Posterior cingulate gyrus (tissue), 11 donors: ENCODE measurements around the gene CTNNA3.
A peak's percentile ranks its signal among the peaks of the same experiment; 100 is the strongest.

Experiments used
- DNase-seq, 10 donors: peaks; one replicate each; pipeline versions ENCODE4 v3.0.0 to v3.0.0-alpha.2; 2020 to 2021; ENCODE audit warnings: mixed read lengths in 3 of 10
- intact Hi-C: fragments of 100-400 bp; cut with DNase I; formaldehyde crosslinking; loops from one replicate; pipeline ENCODE4 v1.15.1; 2023

CTNNA3 gene

DNA sequence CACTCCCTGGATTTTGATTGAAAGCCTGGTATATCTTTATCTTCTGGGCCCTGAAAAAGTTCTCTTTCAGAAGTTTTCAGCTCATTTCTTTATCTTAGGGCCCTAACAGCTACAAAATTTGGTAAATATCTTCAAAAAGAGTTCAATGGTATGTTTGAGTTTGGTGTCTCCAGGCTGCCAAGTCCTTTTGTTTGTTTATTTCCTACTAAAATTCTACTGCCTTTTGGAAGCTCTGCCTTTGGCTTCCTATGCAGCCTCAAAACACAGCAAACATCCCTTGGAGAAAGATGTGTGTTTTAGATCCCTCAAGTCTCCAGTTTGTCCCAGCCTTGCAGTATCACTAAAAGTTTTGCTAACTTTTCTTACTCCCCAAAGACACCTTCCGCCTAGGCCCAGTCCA lies 623.3 kb downstream of the CTNNA3 start:
- intact Hi-C loops, result no loop called here
- no peak for DNase-seq

DNA sequence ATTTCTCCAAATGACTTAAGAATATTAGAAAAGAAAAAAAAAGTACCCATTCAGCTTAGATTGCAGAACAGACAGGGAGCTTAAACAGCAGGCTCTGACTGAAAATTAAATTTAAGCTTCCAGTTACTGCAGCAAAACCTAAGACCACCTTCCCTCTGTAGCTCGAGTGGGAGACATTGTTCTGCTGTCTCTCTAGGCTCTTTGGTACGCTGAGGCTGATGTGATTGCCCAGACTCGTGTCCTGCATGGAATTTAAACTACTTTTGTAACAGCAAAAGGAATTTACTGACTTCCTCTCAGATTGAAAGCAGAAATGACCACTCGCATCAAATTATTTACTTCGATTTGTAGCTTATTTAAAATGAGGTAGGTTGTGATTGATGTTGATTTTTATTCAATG lies 645.6 kb downstream of the CTNNA3 start:
- intact Hi-C loops, result no loop called here
- no peak for DNase-seq

DNA sequence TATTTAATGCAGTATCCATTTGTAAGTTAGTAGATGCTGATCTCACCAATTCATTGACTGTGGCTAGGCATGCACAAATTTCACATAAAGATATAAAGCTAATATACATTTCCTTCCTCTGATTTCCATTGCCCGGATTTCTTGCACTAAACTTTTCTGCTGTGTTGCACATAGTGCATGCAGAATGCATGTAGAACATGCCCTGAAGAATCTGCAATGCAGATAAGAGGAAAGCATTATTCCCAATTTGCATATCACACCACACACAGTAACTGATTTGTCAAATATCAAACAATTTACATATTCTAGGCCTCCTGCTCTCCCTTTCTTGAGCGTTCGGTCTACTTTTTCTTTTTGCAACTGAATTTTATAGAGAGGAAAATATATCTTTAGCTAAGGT lies 646.0 kb downstream of the CTNNA3 start:
- no peak for DNase-seq
- intact Hi-C loops, result no loop called here

DNA sequence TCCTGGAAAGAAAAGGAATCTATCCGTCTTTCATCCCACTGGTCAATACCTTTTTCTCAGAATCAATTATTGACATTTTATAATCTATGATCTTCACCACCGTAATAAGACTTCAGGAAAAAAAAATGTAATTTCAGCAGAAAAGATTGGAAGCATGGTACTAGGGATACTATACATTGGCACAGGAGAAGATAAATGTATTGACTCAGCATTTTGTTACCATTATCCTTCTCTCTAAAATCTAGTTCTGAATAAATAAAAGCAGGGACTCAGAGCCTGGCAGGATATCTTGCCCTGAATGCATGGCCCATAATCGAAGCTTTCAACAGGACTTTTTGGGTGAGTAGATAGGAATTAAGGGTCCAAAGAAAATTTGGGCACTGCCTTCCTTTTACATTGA lies 649.5 kb downstream of the CTNNA3 start:
- intact Hi-C loops, result no loop called here
- DNase-seq, result no peak

DNA sequence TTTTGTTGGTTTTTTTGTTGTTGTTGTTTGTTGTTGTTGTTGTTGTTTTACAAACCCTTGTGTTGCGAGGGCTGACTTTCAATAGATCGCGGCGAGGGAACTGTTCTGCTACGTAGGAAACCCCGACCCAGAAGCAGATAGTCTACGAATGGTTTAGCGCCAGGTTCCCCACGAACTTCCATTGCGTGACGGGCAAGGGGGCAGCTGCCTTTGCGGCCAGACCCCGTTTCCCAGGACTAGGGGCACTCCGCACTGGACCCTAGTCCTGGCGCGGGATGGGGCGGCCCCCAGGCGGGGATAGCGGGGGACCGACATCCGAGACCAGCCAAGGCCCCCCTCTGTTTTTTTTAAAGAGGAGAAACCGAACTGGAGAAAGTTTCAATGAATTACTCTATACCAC lies 650.6 kb downstream of the CTNNA3 start:
- intact Hi-C loops, result no loop called here
- peak in 2 of 10 donors; percentile 59 to 69 for DNase-seq

DNA sequence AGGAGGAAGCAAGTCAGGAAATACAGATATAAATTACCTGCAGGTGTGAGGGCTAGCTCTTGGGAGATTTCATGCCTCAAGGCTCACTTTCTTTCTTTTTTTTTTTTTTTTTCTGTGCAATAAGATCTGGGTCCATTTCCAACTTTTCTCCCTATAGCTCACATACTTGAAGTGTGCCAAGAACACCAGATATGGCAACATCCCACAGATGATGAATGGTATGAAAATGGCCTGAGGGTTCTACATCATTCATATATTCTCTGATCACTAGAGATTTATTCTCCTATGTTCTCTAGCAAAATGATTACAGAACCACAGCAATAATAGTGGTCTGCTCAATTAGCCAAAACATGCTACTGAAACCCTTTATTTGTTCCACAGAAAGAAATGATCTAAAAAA lies 653.0 kb downstream of the CTNNA3 start:
- intact Hi-C loops, result no loop called here
- DNase-seq, result no peak

DNA sequence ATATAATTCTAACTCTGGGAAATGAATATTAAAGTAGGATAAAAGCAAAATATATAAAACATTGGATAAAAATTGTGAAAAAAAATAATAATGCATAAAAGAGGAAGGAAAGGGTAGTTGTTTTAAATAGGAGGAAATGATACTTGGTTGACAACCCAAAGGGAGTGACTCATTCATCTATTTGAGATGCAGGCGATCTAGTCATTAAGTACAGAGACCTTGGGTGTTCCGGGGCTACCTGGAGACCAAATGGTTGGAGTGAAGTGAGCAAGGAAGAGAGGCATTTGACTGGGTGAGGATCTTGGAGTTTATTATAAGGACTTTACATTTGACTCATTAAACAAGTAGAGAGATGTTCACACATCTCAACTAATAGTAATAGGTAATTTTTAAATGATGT lies 659.2 kb downstream of the CTNNA3 start:
- intact Hi-C loops, result no loop called here
- no peak for DNase-seq

DNA sequence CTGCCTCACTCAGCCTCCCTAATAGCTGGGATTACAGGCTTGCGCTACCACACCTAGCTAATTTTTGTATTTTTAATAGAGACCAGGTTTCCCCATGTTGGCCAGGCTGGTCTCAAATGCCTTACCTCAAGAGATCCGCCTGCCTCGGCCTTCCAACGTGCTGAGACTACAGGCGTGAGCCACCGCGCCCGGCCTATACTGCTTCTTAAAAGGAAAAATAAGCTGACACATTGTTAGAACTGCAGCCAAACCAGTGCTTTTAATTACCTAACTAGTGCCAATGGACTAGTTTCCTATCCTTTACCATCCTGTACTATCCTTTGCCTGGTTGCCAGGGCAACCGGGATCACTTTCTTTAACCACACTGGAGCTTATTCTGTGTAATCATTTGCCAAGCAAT lies 662.1 kb downstream of the CTNNA3 start:
- intact Hi-C loops, result no loop called here
- DNase-seq, result peak in 3 of 10 donors; percentile 43 to 57 (median 51)

DNA sequence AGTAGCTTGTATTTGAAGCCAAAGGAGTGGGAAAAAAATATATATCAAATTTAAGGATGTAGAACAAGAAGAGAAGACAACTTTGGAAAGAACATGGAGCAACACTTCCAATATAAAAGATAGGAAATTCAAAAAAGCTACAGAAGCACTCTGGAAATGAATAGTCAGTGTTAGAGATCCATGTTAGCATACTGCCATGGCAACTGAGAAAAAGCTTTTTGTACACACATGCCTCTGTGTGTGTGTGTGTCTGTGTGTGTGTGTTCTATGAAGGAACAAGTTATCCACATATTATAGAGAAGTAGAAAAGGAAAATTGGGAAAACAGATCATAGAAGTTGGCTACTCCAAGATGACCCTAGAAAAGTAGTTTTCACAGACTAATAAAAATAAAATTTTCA lies 673.9 kb downstream of the CTNNA3 start:
- no peak for DNase-seq
- intact Hi-C loops, result no loop called here

DNA sequence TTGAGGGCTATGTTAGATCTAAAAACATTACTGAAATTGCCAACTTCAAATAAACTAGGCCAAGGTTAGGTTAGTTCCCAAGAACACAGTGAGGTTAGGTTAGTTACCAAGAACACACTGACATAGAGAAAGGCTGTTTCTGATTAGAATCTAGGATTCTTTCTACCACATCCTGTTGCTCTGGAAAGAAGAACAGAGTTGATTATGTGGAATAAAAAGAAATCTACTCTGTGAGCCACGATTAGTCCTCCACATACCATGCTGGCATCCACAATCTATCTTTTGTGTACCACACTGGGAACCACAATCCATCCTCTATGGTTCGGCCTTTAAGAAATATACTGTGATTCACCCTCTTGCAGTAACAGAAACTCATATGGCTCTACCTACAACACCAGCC lies 678.8 kb downstream of the CTNNA3 start:
- no peak for DNase-seq
- intact Hi-C loops, result no loop called here

DNA sequence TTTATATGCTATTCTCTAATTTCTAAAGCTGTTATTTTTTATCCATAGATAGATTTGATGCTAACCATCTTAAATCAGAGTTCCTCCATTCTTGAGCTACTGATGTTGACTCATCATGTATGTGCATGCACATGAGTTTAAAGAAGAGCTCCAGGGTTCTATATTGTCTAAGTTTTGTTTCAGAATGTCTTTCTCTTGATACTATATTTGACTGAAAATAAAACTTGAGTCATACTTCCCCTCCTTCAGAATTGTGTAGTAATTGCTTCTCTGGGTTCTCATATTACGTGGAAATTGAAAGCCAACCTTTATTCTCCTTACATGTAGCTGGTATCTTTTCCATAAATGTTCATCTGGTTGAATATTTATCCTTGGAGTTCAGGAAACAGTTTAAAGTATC lies 680.8 kb downstream of the CTNNA3 start:
- DNase-seq, result no peak
- intact Hi-C loops, result no loop called here

DNA sequence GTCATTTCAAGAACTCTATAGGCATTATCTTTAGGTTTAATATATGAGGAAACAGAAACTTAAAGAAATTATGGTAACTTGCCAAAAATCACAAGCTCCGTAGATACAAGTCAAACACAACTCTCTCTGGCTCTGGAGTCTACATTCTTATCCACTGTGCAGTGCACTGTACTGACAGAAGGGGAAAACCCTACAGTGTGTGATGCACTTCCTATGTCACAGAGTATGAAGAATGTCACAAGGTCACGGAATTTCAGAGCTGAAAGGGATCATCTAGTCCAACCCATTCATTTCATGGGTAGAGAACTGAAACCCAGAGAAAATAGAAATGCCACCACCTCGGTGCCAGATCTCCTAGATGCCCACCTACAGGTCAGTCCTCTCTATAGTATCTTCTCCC lies 684.0 kb downstream of the CTNNA3 start:
- DNase-seq, result no peak
- intact Hi-C loops, result no loop called here

DNA sequence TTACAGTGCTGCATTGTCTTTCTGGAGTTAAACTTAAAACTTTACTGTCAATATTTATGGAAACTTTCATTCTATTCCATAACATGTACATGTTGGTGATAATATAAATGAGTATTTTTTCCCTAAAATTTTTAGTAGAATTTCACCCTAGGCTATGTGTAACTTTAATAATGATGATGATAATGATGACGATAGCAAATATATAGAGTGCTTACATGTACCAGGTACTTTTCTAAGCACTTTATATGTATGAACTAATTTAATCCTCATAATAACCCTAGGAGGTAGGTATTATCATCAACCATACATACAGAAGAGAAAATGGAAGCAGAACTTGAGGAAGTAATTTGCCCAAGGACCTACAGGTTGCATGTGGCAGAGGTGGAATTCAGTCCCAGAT lies 684.5 kb downstream of the CTNNA3 start:
- intact Hi-C loops, result no loop called here
- DNase-seq, result no peak

DNA sequence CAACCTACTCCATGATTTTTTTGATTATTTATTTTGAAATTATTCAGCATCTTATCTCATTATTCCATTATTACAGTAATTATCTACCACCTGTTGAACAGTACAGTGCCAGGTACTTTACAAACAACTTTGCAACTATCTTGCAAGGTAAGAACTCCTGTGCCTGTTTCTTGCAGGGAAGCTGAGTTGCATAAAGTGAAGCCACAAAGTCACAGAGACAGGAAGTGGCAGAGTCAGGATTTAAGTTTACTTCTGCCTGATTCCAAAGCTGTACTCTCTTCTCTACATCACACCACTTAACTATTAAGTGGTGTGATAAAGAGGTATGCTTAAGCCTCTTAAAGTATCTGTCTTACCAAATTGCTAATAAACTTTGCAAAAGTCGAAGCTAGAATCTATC lies 690.0 kb downstream of the CTNNA3 start:
- intact Hi-C loops, result no loop called here
- no peak for DNase-seq

DNA sequence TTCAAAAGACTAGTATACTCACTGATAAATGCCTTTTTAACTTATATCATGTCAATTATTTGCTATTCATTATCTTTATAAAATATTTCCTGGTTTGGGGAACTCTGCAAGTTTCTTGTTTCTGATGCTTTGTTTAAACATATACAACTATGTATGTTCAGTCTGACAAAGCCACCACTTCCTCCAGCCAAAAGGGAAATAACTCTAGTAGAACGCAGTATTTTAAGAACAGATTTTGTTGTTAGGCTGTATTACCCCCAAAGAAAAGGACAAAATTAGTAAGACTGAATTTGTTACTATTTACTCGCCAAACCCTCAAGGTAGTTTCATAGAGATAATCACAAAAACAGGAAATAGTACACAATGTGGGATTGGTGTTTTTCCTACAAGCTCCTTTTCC lies 691.3 kb downstream of the CTNNA3 start:
- DNase-seq, result no peak
- intact Hi-C loops, result no loop called here

DNA sequence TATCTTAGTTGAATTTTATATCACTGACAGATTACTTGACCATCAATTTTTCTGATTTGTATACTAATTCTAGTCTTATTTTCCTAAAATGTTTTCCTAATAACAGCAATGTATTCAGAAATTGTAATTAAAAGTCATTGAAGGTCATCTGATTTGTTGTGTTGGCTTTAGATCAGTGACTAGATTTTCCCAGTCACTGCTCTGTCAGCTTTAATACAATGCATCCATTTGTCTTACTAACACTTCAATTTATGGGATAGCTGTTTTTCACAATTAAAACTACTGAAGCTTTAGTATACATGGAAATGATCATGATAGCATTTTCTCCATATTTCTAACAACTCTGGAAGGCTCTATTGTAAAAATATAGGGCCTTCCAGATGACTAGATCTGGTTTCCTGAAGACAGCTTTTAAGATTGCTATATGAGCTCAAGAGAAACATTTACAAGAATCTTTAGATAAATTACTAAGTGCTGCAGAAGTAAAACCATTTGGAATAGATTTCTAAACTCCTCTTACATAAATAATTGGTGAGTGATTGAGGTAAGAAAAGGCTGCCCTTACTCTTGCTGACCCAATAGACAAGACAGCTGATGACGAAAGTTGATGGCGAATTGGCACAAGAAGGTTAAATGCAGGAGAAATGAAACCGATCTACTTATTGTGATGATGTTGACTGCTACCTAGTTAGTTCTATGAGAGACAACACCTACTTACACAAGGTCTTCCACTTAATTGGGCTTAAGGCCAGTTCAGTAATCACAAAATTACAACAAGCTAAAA lies 696.0 kb downstream of the CTNNA3 start:
- intact Hi-C loops, result no loop called here
- DNase-seq, result no peak

DNA sequence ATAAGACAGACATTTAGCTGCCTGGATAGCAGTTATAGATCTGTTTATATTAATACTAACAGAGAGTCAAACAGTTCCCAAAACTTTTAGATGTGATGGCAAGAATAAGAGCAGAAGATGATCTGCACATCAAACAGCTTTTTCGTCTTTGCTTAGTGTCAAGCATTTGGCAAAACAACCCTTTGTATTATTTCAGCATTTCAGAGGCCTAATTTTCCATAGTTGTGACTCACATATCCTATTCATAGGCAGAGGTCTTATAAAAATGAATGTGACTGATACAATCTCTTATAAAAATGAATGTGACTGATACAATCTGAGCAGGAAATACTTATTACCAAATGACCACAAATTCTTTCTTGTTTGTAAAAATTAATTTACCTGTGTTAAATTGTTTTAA lies 699.0 kb downstream of the CTNNA3 start:
- intact Hi-C loops, result no loop called here
- DNase-seq, result no peak

DNA sequence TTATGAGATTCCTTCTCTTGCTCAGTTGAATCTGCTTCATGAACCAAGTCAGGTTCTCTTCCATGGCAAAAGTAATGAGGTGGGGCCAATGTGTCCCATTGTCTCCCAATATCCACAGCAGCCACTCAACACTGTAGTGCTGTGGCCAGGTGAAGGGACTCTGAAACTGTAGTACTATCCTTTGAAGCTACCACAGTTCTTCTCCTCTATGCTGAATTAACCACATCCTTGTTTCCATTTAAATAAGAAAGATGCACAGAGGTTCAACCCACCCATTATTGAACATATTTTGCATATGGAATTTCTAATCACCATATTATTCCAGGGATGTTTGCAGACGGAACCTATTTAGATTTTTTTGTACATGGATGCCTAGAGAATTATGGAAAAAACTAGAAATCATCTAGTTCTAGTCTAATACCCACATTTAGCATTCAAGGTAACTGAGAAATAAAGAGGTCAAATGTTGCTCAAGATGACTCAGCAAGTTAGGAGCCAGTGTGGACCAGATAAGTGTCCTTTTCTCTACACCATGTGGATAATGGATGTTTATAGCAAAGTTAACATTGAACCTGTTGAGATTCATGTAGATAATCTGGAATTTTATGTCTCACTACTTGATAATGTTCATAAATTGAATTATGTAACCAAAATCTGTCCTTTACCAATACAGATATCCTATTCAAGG lies 705.7 kb downstream of the CTNNA3 start:
- DNase-seq, result no peak
- intact Hi-C loops, result no loop called here

DNA sequence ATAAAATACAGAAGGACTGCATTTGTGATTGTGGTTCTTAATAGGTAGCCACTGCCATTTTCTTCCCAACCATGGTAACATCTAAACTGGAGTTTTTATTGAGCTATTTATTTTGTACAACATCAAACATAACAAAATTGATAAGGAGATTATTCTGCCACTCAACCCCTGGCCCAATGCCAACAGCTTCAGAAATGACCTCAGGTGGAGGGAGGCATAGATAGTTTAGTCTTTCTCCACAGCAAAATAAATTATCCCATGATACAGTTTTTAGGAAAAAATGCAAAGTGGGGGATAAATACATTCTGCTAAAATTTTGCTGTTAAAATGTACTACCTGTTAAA lies 712.5 kb downstream of the CTNNA3 start:
- intact Hi-C loops, result no loop called here
- no peak for DNase-seq

DNA sequence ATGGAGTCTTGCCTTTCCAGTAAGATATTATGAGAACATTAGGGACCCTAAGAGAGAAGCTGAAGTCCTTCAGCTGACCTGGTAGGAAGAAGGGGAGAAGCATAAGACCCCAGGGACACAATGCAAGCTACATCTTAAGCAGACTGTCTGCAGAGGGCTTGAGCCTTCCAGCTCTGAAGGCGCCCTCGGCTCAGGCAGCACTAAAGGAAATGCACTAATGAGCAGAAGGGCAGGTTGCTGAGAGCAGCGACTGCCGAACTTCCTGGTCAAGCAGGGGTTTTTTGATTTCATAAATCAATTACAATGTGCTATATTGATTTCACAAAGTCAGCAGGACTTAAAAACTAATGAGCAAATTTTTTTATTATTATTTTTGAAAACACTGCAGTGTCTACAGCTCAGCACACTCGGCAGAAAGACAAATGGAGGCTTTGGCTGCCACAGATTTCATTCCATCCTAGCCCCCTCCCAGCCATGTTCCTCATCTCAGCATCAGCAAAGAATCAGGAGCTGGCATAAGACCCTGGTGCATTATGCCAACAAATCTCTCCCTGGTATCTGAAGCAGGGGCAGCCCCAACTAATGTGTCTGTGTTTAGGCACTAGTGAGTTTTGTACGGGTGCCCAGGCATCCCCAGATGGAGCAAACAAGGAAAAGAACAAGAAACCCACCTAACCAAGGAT lies 713.1 kb downstream of the CTNNA3 start:
- intact Hi-C loops, result no loop called here

DNA sequence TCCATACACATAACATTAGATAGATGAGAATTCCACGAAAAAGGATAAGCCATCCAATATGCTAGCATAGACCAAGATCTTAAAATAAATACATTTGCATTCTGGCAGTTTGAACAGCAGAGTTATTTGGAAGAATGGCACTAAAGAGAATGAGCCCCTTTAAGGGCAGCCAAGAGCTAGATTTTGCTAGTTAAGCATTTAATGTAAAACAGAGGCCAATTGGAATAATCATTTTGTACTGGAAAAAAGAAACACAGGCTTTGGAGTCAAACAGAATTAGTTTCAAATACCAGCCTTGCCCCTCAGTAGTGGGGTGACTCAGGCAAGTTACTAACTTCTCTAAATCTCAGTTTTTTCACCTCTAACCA lies 714.0 kb downstream of the CTNNA3 start:
- DNase-seq, result no peak
- intact Hi-C loops, result no loop called here

More for the DNA sequence above, 713.1 kb downstream of the CTNNA3 start:
- peak in 1 of 10 donors; percentile 27 for DNase-seq
